Duodenal mucosa (tissue), 2 donors: Measurements from ENCODE around the gene MYL4.

Experiments
- H3K27ac ChIP-seq: one replicate; pipeline ENCODE4 v1.7.0; 2013; ENCODE audit warnings: low read depth, low read length
- H3K27me3 ChIP-seq, 2 donors: one replicate each; pipeline ENCODE4 v1.7.0; 2013; ENCODE audit warnings: low read length in 2 of 2, control low read depth in 1 of 2; ENCODE audit not compliant: insufficient read depth in 2 of 2, control insufficient read depth in 1 of 2
- H3K36me3 ChIP-seq, 2 donors: one replicate each; pipeline ENCODE4 v1.7.0; 2013; ENCODE audit warnings: low read length in 2 of 2, control low read depth in 1 of 2; ENCODE audit not compliant: insufficient read depth in 2 of 2, control insufficient read depth in 1 of 2
- H3K4me1 ChIP-seq, 2 donors: one replicate each; pipeline ENCODE4 v1.7.0; 2013; ENCODE audit warnings: low read length in 2 of 2, control low read depth in 1 of 2; ENCODE audit not compliant: insufficient read depth in 2 of 2, control insufficient read depth in 1 of 2
- H3K4me3 ChIP-seq, 2 donors: one replicate each; pipeline ENCODE4 v1.7.0; 2013; ENCODE audit warnings: low read length in 2 of 2, low read depth in 1 of 2
- H3K9ac ChIP-seq, 2 donors: one replicate each; pipeline ENCODE4 v1.7.0; 2013; ENCODE audit warnings: low read length in 2 of 2, low read depth in 1 of 2
- H3K9me3 ChIP-seq, 2 donors: one replicate each; pipeline ENCODE4 v1.7.0; 2013; ENCODE audit warnings: low read length in 2 of 2, control low read depth in 1 of 2; ENCODE audit not compliant: control insufficient read depth in 1 of 2

MYL4 gene

DNA sequence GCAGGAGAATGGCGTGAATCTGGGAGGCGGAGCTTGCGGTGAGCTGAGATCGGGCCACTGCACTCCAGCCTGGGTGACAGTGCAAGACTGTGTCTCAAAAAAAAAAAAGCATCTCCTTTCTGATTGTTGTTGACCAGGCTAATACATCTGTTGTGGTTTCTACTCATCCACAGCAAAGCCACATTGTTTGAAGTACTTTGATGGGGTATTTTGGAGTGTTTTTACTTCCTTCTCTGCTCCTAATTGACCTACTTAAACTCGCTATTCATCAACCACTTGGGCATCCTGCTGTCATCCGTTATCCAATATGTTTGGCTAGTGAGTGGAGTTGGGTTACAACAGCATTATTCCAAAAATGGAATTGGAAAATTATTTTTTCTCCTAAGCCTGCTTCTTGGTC is 16.6 kb upstream of the MYL4 start:
- H3K4me3 ChIP-seq: no peak overlapping the region
- H3K27ac ChIP-seq: no peak overlapping the region
- H3K9ac ChIP-seq: no peak overlapping the region
- H3K27me3 ChIP-seq: no peaks in the 10 kb centered on the region
- no peaks in the 10 kb centered on the region for H3K36me3 ChIP-seq
- H3K4me1 ChIP-seq: peaks cover 7 to 12% of the 10 kb centered on the region in 2 donors
- no peaks in the 10 kb centered on the region for H3K9me3 ChIP-seq

DNA sequence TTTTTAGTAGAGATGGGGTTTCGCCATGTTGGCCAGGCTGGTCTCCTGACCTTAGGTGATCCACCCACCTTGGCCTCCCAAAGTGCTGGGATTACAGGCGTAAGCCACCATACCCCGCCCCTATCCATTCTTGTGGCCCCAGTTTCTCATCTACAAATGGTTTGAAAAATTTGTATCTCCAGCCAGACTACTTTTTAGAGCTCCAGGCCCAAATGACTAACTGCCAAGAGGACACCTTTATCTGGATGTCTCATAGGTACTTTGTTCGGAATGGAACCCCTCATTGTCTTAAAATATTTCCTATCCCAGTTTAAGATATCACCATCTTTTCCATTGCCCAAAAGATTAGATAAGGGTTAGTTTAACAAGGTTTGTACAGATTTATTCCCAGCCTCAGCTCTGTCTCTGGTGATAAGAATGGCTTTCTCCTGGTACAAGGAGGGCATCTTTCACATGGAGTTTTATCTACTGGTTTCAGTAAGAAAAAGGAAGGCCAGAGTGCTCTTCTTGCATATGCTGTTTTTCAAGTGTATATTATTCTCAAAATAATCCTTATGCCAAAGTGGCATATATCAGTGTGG is 15.1 kb upstream of the MYL4 start:
- Histone ChIP-seq H3K4me1 (peaks cover 0 to 6% of the 10 kb centered on the region in 2 donors), H3K4me3 (no peak overlapping the region), H3K9ac (no peak overlapping the region), H3K27me3 (no peaks in the 10 kb centered on the region), H3K36me3 (no peaks in the 10 kb centered on the region), H3K9me3 (no peaks in the 10 kb centered on the region), H3K27ac (no peak overlapping the region)

DNA sequence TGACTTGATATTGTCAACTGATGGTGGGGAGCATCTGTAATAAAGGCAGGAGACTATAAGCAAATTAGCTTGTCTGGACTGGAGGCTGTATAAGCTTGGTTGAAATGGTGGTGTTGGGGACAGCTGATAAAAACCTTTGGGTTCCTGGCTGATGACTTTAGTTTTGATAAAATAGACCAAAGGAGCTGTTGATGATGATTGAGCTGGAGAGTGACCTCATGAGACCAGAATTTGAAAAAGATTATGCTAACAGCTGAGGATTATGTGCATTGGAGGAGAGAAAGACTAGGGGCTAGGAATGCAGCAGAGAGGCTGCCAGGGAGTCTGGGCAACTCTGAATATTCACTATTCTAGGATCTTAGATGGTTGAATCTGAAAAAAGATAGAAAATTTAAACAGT is 11.3 kb upstream of the MYL4 start:
- no peaks in the 10 kb centered on the region for H3K36me3 ChIP-seq
- H3K4me3 ChIP-seq: no peak overlapping the region
- no peak overlapping the region for H3K9ac ChIP-seq
- peaks cover 9 to 11% of the 10 kb centered on the region in 2 donors for H3K4me1 ChIP-seq
- no peaks in the 10 kb centered on the region for H3K27me3 ChIP-seq
- H3K9me3 ChIP-seq: no peaks in the 10 kb centered on the region
- H3K27ac ChIP-seq: no peak overlapping the region

- Histone ChIP-seq H3K36me3 (no peaks in the 10 kb centered on the region), H3K27me3 (no peaks in the 10 kb centered on the region), H3K9me3 (no peaks in the 10 kb centered on the region), H3K4me3 (no peak overlapping the region), H3K27ac (no peak overlapping the region), H3K4me1 (peaks cover 23 to 25% of the 10 kb centered on the region in 2 donors), H3K9ac (no peak overlapping the region)
These were observed 9.4 kb upstream of the MYL4 start for GRCh38 chr17:47199627-47200324.

GRCh38 chr17:47200325-47200664 is 8.9 kb upstream of the MYL4 start:
- H3K4me3 ChIP-seq: no peak overlapping the region
- H3K27ac ChIP-seq: no peak overlapping the region
- no peaks in the 10 kb centered on the region for H3K27me3 ChIP-seq
- H3K36me3 ChIP-seq: no peaks in the 10 kb centered on the region
- H3K9ac ChIP-seq: no peak overlapping the region
- peaks cover 28 to 30% of the 10 kb centered on the region in 2 donors for H3K4me1 ChIP-seq
- no peaks in the 10 kb centered on the region for H3K9me3 ChIP-seq

- H3K36me3 ChIP-seq: no peaks in the 10 kb centered on the region
- H3K9me3 ChIP-seq: no peaks in the 10 kb centered on the region
- H3K27me3 ChIP-seq: no peaks in the 10 kb centered on the region
- no peak overlapping the region for H3K9ac ChIP-seq
- peaks cover 37 to 38% of the 10 kb centered on the region in 2 donors for H3K4me1 ChIP-seq
- H3K27ac ChIP-seq: no peak overlapping the region
- H3K4me3 ChIP-seq: no peak overlapping the region
These were observed 8.0 kb upstream of the MYL4 start for GRCh38 chr17:47201166-47201565.

DNA sequence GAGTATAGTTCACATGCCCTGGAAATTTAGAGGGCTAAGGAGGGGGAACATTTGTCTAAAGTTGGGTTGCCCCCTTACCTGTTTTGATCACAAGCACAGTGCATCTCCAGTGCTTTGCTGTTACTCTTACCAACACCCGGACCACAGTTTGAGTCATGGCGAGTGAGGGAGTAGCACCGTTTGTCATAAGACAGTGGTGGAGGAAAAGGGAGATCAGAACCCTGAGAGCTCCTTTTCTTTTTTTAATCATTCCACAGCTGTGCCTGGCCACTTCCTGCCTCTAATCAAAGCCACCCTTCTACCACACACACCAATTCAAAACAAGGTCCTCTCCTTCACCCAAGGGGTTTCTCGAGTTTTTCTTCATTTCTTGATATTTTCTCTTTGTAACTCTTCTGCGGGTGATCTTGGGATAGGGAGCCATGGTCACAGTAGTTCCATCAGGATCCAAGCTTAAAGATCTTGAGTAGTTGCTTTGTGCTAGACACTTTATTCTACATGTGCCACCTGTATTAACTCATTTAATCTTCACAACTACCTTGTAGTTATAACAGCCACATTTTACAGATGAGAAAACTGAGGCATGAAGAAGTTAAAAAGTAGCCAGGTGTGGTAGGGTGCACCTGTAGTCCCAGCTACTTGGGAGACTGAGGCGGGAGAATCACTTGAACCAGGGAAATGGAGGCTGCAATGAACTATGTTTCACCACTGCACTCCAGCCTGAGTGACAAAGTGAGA is 5.0 kb upstream of the MYL4 start:
- Histone ChIP-seq H3K27me3 (no peaks in the 10 kb centered on the region), H3K27ac (no peak overlapping the region)

DNA sequence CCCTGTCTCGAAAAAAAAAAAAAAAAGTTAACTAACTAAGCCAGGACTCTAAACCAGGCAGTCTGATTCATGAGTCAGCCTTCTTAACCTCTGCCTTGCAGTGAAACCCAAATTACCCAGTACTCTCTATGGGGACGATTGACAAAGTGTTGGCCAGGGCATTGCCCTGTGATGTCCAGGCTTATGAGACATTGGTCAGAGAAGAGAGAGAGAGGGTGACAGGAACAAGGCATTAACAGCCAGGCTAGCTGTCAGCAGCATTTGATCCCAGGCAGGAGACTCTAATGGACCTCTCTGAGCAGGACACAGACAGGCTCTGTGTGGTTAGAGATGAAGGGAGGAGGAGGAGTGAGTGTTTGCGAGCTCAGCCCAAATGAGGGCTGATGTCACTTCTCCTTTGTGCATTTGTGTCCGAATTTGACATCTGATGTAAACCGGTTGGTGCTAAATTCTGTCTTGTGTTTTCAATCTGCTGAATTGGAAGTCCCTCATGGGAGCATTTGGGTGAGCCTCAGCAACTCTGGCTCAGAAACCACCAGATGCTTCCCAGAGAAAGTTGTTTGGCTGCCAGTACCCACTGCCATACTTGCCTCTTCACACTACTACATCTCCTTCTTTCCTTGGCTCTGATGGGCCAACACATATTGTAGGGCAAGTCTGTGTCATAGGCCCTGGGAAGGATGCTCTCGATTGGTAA is 4.3 kb upstream of the MYL4 start:
- Histone ChIP-seq H3K4me3 (peak overlapping the region; percentile 16 to 40), H3K27me3 (no peaks in the 10 kb centered on the region), H3K9me3 (no peaks in the 10 kb centered on the region), H3K4me1 (peaks cover 42 to 43% of the 10 kb centered on the region in 2 donors), H3K9ac (peak overlapping the region; percentile 28 to 59), H3K27ac (peak overlapping the region; percentile 23), H3K36me3 (no peaks in the 10 kb centered on the region)

More for the DNA sequence above, 5.0 kb upstream of the MYL4 start:
- Histone ChIP-seq H3K36me3 (no peaks in the 10 kb centered on the region), H3K4me1 (peaks cover 42 to 45% of the 10 kb centered on the region in 2 donors), H3K4me3 (peak overlapping the region in 1 of 2 donors; percentile 6), H3K9ac (peak overlapping the region in 1 of 2 donors; percentile 28), H3K9me3 (no peaks in the 10 kb centered on the region)

DNA sequence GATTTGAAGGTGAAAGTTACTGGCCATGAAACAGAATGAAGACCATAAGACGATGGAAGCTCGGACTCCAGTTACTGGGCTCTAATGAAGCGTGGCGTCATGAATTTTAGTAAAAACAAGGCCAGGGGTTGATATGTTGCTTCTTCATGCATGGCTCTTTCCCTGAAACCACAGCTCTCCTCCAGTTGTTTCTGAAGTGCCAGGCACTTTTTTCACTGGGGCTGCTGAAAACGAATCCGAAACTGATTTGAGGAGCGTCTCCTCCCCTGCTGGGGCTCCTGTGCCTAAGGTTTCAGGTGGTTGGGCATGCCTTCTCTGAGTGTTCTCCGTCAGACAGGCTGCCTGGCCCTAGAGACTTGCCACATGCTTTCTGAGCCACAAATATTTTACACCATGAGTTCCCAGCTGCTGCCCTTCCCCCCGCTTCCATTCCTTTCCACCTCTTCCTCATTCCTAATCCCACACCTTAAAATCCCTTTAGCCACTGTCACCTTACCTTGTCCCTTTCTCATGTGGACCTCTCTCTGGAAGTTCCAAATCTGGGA is 3.7 kb upstream of the MYL4 start:
- Histone ChIP-seq H3K9ac (peak overlapping the region; percentile 28 to 59), H3K4me3 (peak overlapping the region; percentile 16 to 40), H3K27ac (peak overlapping the region; percentile 59), H3K36me3 (no peaks in the 10 kb centered on the region), H3K4me1 (peaks cover 37 to 38% of the 10 kb centered on the region in 2 donors), H3K9me3 (no peaks in the 10 kb centered on the region), H3K27me3 (no peaks in the 10 kb centered on the region)
